AG09309 (cell line): Measurements from ENCODE around the gene GABRE.
A peak's percentile ranks its signal among the peaks of the same experiment; 100 is the strongest.

Source experiments
- DNase-seq: peaks from one replicate; pipeline ENCODE4 v3.0.0-alpha.2; 2010; ENCODE audit warnings: low read depth
- H3K4me3 ChIP-seq: 2 replicates; pipeline ENCODE4 v1.5.1; 2011; ENCODE audit warnings: mild to moderate bottlenecking, low read depth, low read length, moderate library complexity; ENCODE audit not compliant: control insufficient read depth
- CTCF ChIP-seq: IDR thresholded peaks from 2 replicates; pipeline ENCODE4 v1.5.1; 2011; ENCODE audit warnings: mild to moderate bottlenecking, low read depth, low read length, inconsistent platforms; ENCODE audit not compliant: insufficient read depth, control insufficient read depth; ENCODE audit errors: missing control alignments

GABRE gene

GRCh38 chrX:151988706-151989299 is 14.3 kb upstream of the GABRE start:
- H3K4me3 ChIP-seq: no peak overlapping the region
- no peak for DNase-seq
- TF ChIP-seq CTCF: no peak

DNA sequence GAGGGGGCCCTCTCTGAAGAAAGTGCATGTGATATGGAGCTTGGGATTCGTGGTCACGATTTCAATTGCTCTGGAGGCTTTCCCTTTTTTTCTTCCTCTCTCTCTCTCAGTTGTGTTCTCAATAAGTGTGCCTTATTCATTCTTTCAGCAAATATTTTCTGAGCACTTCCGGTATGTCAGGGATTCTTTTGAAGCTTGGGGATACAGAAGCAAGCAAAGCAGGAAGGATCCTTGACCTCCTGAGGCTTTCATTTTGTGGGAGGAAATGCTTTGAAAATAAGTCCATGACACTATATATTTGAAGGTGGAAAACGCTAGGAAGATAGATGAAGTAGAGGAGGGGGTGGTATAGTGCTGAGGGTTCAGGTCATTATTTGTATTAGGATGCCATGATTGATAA is 12.6 kb upstream of the GABRE start:
- TF ChIP-seq CTCF: no peak
- no peak overlapping the region for H3K4me3 ChIP-seq
- DNase-seq: no peak

- TF ChIP-seq CTCF: no peak
- no peak overlapping the region for H3K4me3 ChIP-seq
- no peak for DNase-seq
Measured at GRCh38 chrX:151985955-151986354, 11.5 kb upstream of the GABRE start.

GRCh38 chrX:151985531-151985930 is 11.1 kb upstream of the GABRE start:
- TF ChIP-seq CTCF: no peak
- DNase-seq: no peak
- H3K4me3 ChIP-seq: no peak overlapping the region

DNA sequence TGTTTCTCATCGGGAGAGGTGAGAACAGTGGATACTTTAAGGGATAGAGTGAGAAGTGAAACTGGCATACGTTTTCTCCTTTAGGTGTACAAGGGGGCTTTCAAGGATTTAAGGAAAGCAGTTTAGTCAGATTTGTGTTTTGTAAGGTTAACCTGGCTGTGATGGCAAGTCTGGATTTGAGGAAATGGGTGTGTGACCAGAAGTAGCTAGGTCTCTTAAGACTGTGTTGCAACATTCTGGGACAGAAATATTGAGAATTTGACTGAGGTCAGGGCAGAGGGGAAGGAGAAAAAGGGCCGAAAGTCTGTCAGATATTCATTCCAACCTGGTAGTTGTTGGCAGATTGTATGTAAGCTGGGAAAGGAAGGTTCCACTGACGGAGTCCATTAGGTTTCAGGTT is 10.4 kb upstream of the GABRE start:
- TF ChIP-seq CTCF: no peak
- DNase-seq: no peak
- H3K4me3 ChIP-seq: no peak overlapping the region

- no peak for TF ChIP-seq CTCF
- DNase-seq: peak; percentile 80
- no peak overlapping the region for H3K4me3 ChIP-seq
Measured at GRCh38 chrX:151984328-151984727, 9.9 kb upstream of the GABRE start.

GRCh38 chrX:151983186-151983585 is 8.7 kb upstream of the GABRE start:
- no peak for DNase-seq
- no peak overlapping the region for H3K4me3 ChIP-seq
- no peak for TF ChIP-seq CTCF
